ENCODE results near the gene LGR6.

LGR6 gene

DNA sequence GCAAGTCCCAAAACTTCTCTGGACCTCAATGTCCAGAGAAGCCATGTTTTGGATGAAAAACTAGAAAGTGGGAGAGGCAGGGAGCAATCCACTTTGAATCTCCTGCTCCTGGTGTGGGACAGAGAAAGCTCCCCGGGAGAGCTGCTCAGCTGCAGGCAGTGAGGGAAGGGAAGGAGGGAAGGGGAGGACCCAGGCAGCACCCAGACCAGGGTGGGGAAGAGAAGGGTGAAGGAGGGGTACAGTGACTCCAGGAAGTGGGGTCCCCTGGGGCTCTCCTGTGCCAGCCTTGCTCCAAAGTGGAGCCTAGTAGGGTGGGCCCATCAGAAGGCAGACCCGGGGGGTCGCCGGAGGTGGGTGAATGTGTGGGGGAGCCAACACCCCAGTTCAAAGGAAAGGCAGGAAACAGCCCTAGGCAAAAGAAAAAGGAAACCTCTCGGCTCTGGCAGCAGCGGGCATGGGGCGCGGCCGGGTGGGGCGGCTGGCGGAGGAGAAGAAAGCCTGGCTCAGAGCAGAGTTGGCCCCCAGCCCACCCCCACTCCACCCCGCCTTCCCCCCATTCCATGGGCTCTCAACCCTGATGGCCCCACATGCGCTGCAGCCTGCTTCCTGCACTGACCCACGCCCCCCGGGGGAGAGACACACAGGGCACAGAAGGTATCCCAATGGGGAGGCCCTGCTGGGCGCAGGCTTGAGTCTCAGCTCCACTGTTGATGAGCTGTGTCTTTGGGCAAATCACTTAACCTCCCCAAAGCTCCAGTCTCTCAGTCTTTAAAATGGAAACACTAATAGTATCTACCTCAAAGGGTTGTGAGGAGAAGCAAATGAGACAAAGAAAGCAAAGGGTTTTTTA lies 5.7 kb downstream of the LGR6 start:
- no peak for DNase-seq (ENCODE audit: low read depth in 2 of 2)

DNA sequence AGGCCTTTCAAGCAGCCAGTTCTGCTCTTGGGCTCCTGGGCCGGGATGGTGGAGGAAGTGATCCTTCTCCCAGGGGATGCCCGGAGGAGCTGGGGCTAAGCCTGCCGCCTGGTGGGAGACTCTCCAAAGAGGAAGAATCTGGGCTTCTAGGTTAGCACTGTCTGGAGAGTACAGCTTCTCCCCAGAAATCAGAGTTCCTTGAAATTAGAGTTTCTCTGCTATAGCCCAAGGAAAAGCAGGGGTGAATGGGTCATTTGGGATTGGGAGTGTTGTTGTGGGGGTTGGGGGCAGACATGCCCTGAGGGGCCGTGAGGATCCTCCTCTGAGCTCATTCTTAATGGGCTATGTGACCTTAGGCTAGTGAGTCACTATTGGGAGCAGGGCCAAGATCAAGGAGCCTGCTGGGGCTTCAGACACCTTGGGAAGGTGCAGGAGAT lies 6.5 kb downstream of the LGR6 start:
- no peak for DNase-seq (ENCODE audit: low read depth in 2 of 2)

DNA sequence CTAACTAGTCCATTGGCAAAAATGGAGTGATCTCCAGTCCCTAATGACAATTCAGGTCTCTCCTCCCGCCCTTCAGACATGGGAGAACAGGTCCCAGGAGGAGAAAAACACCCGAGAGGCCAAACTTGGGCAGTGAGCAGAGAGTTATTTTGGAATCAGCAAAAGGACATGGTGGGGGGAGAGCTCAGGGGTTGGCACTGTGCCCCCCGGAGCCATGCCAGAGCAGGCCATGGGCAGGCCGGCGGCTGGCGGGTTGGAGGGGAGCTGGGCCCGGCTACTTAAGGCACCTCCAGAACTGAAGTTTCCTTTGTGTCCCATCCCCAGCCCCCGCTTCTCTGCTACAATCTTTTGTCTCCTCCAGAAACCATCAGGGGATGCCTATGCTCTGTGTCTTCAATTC lies 7.1 kb downstream of the LGR6 start:
- no peak for DNase-seq (ENCODE audit: low read depth in 2 of 2)

DNA sequence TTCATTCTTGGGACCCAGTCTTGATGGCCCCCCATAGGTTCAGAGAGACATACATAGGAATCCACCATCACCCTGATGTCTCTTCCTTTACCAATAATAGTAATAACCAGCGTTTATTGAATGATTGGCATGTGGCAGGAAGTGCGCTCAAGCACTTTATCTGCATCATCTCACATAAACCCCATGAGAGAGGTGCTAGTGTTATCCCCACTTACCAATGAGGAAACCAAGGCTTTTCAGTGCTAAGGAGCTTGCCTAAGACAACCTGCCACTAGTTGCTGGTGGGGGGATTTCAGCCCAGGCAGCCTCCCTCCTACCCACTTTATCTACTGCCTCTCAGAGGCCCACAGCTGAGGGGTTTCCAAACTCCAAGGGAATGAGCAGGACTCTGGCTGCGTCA lies 7.7 kb downstream of the LGR6 start:
- no peak for DNase-seq (ENCODE audit: low read depth in 2 of 2)

DNA sequence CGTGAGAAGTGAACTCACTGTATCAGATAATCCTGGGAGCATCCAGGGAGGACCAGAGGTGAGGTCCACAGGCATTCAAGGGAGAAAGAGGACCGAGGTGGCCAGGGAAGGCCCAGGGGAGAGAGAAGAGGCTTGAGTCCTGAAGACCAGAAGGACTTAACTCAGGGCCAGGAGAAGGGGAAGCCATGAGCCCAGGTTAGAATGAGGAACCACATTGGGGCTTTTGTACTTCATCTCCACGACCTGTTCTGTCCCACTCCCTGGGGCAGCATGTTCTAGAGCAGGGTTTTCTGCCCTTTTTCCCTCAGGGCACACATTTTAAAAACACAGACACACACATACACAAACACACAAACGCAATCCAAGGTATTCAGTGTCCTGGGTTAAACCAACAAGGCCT lies 8.4 kb downstream of the LGR6 start:
- no peak for DNase-seq (ENCODE audit: low read depth in 2 of 2)

DNA sequence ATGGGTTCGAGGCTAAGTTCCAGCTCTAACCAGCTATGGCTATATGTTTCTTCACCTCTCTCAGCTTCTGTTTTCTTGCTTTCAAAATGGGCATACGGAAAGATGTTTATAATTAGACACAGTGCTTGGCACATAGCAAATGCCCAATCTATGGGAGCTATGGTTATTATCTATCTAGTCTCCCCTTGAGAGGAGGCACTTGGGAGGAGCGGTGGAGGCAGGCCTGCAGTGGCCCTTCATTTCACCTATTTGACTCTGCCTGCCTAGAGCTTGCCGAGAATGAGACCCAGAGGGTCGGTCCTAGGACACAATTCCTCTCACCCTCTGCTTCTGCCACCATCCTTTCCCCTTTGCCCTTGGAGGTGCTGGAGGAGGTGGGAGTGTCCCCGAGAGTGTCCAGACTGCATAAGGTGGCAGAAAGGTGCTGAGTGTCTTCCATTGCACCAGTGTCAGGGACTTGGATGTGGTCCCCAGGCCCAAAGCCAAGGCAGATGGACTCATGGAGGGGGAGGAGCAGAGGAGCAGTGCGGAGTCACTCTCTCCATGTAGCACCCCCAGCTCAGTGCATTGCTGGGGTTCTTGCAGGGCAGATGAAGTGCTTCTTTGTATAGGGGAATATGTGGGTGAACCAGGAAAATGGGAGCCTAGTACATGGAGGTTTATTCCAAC lies 9.0 kb downstream of the LGR6 start:
- DNase-seq (ENCODE audit: low read depth in 2 of 2), result no peak

DNA sequence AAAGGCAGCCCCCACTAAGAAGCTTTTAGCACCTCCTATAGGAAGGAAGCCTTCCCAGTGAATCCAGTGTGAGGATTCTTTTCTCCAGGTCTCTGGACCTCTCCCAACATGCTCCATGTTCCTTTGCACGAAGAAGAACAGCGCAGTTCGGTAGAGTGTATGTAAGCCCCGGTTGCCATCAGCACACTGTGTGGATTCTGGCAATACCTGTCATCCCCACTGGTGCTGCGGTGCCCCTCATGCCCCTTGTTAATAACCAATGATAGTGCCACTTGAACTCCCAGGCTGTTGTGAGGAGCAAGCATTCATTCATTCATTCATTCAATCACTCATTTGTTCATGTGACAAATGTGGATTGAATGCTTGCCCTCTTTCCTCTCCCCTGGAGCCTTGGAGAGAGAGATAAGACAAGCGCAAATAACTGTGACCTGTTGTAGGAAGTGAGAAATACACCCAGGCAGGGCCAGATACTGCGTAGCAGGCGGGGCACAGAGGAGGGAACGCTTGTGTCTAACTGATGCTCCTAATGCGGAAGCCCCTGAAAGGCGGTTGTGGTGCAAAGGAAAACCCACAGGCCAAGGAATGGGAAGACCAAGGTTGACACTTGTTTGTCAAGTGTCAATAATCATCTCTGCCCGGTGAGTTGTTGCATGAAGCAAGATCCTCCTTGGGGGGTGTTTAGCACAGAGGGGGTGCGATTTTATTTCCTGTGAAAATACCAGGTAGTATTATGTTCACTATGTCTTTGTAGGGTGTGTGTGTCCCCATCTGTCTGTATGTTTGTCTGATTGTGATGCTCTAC lies 9.8 kb downstream of the LGR6 start:
- peak in 1 of 2 donors; percentile 10 for DNase-seq (ENCODE audit: low read depth in 2 of 2)

DNA sequence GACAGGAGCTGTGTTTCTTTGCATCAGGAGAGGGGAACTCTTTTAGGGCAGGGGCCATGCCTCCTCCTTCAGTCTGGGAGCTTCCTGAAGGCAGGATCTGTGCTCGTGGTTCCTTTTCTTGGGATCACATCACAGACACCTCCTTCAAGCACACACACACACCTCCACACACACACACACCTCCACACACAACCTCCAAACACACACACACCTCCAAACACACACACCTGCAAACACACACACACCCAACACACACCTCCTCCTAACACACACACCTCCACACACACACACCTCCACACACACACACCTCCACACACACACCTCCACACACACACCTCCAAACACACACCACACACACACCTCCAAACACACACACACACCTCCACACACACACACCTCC lies 10.5 kb downstream of the LGR6 start:
- DNase-seq (ENCODE audit: low read depth in 2 of 2), result no peak

DNA sequence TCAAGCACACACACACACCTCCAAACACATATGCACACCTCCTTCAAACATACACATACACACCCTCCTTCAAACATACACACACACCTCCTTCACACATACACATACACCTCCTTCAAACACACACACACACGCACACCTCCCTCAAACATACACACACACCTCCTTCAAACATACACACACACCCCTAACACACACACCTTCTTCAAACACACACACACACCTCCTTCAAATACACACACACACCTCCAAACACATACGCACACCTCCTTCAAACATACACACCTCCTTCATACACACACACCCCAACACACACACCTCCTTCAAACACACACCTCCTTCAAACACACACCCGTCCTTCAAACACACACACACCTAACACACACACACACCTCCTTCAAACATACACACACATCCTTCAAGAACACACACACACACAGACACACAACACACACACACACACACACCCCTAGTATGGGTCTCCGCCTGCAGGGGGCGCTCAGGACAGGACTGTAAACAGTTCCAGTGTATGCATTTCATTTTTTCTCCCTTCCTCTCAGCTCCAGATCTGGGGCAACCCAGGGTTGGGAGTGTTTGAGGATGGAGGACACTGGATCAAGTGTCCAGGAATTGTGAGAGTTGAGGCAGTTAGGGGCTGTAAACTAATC lies 12.1 kb downstream of the LGR6 start:
- DNase-seq (ENCODE audit: low read depth in 2 of 2), result no peak

DNA sequence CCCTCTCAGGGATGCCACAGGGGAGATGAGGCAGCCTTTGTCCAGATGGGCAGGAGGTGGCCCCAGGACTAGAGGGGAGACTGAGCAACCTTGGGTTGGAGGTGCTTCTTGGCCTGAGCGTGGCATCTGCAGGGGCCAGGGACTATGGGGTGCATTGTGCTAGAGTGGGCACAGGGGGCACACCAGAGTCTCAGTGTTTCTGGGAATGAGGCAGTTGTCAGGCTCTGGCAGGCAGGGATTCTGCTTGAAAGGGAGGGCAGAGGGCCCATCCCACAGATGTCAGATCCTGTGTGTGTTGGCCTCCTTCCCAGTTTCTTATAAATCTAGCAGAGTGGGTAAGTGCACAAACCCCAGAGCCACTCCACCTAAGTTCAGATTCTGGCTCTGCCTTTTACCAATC lies 13.7 kb downstream of the LGR6 start:
- DNase-seq (ENCODE audit: low read depth in 2 of 2), result no peak

DNA sequence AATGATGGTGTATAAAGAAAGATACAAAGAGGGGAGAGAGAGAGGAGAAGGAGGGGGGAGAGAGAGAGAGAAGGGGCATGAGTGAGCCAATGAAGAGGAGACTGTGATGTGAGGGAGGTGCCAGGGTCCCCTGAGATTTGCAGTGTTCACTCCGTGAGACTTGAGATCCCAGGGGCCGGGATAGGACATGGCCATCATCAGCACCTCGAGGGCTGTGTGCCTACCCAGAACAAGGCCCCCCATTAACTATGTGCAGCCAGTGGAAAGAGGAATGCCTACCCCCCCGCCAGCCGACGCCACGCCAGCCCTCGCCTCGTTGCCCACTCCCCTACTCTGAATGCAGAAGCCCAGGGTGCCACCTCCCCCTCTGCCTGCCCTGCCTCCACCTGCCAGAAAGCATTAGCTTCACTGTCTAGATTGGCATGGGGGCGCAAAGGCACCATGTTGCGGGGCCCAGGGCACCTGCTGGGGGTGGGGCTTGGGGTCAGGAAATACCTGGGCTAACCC lies 14.8 kb downstream of the LGR6 start:
- DNase-seq (ENCODE audit: low read depth in 2 of 2), result no peak

DNA sequence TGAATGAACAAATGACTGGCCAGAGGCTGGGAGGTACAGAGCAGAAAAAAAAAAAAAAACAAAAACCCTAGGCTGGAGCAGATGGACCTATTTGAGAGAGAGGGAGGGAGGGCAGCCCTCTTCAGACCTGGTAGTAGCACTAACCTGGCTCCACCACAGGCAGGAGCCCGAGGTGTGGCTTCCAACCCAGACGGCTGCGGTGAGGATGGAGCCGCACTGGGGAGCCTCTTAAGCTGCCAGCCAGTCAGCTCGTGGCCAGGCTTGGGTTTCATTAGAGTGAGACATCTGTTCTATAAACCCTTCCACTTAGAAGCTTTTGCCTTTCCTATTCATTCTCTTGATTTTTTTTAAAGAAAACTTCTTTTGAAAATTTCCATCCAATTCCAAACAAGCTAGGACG lies 16.8 kb downstream of the LGR6 start:
- DNase-seq (ENCODE audit: low read depth in 2 of 2), result no peak

DNA sequence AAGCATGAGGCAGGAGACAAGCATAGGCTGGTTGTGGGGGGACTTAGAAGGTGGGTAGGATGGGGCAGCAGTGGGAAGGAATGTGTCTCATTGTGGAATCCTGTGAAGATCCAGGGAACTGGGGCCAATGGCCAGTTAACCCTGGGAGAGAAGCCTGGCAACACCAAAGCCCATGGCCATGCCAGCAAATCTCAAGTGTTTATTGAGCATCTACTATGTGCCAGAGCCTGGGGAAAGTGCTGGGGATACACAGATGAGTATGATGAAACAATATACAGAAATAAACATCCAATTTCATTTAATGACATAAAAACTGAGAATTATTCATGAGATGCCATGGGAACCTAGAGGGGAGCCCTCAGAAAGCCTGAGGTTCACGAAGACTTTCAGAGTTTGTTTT lies 17.4 kb downstream of the LGR6 start:
- no peak for DNase-seq (ENCODE audit: low read depth in 2 of 2)

DNA sequence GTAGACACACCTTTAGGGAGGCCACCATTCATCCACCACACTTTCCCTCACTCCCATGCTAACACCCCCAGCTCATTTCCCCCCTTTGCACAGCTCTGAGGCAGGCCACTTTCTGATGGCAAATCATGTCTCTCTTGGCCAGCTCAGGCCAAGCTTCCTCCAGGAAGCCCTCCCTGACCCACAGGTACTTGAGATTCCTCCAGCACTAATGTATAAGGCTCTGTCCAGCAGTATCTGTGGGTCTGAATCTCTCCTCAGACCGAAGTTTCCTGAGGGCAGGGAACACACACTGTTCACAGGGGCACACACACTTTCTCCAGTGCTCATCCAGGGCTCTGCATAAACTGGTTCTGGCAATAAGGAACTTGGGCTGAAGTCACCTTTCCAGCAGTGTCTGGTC lies 19.2 kb downstream of the LGR6 start:
- no peak for DNase-seq (ENCODE audit: low read depth in 2 of 2)

DNA sequence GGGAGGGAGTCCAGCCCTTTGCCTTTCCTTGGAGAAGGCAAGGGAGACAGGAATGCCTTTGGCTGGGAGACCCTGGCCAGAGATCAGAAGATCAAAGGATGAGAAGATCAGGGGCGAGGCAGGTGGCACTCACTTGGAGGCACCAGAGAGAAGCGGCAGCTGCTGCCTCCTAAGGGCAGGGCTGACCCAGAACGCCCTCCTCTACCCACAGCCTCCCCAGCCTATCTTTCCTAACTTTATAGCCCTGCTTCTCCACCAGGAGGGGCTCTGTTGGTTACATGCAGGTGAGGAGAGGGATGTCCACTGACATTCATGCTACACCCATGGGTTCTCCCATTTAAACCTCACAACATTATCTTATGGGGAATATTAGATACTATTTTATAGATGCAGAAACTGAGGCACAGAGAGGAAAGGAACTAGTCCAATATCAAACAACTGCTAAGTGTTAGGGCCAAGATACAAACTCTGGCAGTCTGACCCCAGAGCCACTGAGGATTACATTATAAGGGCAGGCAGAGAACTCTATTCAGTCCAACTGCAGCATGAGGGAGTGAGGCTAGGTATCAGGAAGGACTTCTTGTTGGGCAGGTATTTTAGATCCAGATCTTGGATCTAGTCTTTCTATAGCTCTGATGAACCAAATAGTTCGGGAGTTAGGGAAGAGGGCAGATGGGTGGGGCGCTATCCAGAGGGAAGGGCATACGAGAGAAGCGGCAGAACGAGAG lies 19.9 kb downstream of the LGR6 start:
- no peak for DNase-seq (ENCODE audit: low read depth in 2 of 2)

DNA sequence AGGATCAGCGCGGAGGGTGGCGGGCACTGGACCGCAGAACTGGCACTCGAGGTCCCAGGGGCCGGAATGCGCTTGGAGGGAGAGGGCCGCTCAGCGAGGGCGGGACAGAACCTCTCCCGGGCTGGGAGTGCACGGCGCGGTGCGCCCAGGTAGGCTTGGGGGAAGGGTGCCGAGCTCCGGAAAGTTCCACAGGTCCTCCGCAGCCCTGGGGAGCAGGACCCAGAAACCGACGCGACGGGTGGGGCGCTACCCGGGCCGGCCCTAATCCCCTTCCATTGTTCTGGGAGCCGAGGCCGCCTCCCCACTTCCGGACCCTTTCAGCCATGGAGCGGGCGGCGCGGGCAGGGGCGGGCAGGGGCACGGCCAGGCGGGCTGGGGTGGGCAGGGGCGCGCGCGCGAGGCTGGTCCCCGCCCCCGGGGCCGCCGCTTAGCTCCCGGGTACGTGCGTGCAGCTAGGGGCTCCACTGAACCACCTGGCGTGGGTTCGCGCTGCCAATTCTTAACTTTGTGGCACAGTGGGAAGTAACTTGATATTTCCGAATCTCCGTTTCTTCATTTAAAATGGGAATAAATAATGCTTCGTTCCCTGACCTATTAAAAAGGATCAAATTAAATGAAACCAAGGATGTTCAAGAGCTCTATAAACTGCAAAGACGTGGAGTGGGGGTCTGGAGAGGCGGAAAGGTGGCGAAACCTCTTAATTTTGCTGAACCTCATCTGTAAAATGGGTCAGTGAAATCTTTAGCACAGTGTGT lies 20.7 kb downstream of the LGR6 start:
- DNase-seq (ENCODE audit: low read depth in 2 of 2), result no peak

DNA sequence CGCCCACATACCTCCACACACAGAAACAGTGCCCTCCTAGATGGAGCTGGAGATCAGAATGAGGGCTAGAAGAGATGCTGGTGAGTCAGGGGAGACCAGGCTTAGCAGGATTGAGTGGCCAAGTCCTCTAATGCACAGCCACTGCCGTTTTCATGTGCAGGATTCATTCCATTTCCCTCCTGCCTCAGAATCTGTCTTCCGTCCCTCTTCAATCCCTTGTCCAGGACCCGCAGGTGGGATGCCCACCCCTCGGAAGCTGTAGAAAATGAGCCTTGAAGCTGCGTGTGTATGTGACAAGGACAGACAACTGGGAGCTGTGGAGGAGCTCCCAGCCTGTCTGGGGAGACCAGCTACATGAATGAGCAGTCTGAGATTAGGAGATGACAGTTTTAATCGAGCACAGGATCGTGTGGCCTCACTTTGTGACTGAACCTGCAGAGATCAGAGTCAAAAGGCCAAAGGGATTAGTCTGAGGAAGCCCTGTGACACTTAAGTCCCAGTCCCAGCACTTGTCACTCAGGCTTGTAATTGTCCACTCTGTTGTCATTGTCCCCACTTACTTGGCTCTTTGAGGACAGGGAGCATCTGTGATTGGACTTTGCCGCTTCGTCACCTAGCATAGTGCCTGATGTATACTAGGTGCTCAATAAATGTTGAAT lies 22.0 kb downstream of the LGR6 start:
- no peak for DNase-seq (ENCODE audit: low read depth in 2 of 2)

DNA sequence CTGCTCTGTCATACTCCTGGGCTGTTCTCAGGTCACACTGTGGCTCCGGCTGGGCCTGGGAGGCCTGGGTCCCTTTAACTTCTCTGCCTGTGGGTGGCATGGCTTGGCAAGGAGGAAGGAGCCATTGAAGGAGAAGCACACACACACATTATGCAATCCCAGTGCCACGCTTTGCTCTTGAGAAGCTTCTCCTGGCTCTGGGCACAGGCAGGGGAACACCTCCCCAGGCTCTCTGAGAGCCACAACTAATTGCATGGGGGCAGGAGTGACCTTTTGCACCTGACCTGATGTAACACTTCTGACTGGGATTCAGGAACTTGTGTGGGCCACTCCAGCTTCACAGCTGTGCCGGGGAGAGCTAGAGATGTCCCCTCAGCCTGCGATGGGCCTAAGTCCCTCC lies 23.1 kb downstream of the LGR6 start:
- DNase-seq (ENCODE audit: low read depth in 2 of 2), result no peak

DNA sequence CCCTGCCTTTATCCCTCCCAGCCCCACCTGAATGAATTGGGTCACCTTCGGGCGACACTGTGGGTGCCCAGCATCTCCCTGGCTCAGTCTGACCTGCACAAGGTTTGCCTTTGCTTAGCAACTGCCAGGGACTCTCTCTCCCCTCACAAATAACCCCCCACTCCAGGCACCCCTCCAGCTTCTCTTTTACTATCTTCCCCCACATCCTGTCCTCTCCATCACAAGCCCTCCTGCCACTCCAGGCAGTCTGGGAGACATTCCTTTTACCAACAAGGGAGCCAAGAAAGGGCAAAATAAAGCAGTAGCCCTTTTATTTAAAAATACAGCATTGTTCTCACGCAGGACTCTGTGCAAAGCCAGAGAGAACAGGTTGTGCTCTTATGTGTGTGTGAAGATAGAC lies 23.9 kb downstream of the LGR6 start:
- DNase-seq (ENCODE audit: low read depth in 2 of 2), result no peak

DNA sequence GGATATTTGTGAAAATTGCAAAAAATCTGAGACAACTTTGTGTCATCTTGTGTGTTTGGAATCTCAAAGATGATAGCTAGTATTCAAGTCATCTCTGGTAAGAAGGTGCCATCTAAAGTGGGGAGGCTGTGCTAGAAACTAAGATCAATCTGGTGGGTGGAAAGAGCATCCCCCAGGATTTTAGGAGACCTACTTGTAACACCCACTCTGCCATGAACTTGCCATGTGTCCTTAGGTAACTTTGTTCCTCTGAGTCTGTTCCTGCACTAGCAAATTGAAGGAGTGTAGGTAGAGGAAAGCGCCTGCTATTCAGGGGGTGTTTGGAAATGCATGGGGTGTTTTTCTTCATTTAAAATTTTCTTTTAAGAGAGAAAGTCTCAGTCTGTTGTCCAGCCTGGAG lies 24.4 kb downstream of the LGR6 start:
- DNase-seq (ENCODE audit: low read depth in 2 of 2), result no peak

All from stimulated activated CD8-positive, alpha-beta memory T cell treated with anti-CD3 and anti-CD28 coated beads, Interleukin-15, amount 100 ng/mL, for 4 hours (primary cell).